ENCODE data around the gene CNTFR. TPM values are rescaled to one million over a fixed set of nuclear protein-coding genes. Genes with fewer than 3 reads are reported as not detected.

CNTFR gene
- total RNA-seq, 1 experiment from 2014 or later: not detected

DNA sequence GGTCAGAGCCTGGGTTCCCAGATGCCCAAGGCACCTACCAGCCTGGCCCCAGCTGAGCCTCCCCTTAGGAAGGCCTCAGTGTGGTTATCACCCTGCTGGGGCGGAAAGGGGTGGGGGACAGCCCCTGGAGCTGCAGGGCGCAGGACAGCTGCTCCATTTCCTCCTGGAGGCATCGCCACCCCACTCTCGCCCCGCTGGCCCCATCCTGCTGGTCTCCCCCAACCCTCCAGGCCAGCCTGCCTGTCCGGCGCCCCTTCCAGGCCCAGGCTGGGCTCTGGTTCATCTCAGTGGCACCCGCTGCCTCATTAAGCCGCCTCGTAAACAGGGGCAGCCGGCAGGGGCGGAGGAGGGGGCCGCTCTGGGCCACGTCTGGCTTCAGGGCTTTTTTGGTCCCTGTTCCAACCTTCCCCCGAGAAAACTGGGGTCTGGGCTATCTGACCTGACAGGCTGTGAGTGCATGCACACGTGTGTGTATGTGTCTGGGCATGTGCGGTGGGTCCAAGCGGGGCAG, 36.0 kb downstream of the CNTFR start:
- H3K27me3 Mint-ChIP-seq (ENCODE audit: insufficient read depth, unreplicated experiment): peaks cover 13% of the 10 kb centered on the region
- no peaks in the 10 kb centered on the region for H3K36me3 Mint-ChIP-seq (ENCODE audit: insufficient read depth, unreplicated experiment)
- intact Hi-C loops (cut with micrococcal nuclease): no loop called here
- TF ChIP-seq, protein P1, sequence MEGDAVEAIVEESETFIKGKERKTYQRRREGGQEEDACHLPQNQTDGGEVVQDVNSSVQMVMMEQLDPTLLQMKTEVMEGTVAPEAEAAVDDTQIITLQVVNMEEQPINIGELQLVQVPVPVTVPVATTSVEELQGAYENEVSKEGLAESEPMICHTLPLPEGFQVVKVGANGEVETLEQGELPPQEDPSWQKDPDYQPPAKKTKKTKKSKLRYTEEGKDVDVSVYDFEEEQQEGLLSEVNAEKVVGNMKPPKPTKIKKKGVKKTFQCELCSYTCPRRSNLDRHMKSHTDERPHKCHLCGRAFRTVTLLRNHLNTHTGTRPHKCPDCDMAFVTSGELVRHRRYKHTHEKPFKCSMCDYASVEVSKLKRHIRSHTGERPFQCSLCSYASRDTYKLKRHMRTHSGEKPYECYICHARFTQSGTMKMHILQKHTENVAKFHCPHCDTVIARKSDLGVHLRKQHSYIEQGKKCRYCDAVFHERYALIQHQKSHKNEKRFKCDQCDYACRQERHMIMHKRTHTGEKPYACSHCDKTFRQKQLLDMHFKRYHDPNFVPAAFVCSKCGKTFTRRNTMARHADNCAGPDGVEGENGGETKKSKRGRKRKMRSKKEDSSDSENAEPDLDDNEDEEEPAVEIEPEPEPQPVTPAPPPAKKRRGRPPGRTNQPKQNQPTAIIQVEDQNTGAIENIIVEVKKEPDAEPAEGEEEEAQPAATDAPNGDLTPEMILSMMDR (IDR thresholded peaks at IDR 0.05; ENCODE audit: unreplicated experiment): no peak
- ChIA-PET CTCF (interaction anchor here (1.0 kb wide), 1 partner anchor 38 kb away, joined by 4 read pairs; no protein-coding TSS in a partner anchor), POLR2A (no interaction called here)
- no peak for DNase-seq (ENCODE audit: unreplicated experiment)
- no peaks in the 10 kb centered on the region for H3K4me1 Mint-ChIP-seq (ENCODE audit: insufficient read depth, unreplicated experiment)
- H3K4me3 Mint-ChIP-seq (ENCODE audit: unreplicated experiment): no peak overlapping the region
- BruUV-seq (replicated peaks): no TSS peak
- no peak overlapping the region for H3K27ac Mint-ChIP-seq (ENCODE audit: low read depth, unreplicated experiment)
- no peaks in the 10 kb centered on the region for H3K9me3 Mint-ChIP-seq (ENCODE audit: unreplicated experiment)

DNA sequence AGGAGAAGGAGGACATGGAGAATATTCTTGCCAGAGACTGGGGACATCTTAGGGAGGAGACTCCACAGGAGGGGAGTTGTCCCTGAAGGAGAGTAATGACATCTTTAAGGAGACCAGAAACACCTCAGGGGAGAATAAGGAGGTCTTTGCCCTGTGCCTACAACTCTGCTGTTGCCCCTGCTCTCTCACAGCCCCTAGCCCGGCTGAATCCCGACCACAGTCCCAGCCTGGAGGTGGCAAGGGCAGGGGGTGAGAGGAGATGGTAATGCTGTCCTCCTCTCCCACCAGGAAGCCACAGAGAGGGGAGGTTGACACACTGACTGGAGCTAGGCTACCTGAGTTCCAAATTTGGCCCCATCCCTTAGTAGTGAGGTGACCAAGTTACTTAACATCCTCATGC, 36.5 kb downstream of the CNTFR start:
- H3K27ac Mint-ChIP-seq (ENCODE audit: low read depth, unreplicated experiment): no peak overlapping the region
- POLR2A ChIA-PET: no interaction called here
- TF ChIP-seq, protein P1 (IDR thresholded peaks at IDR 0.05; ENCODE audit: unreplicated experiment): no peak
- no peaks in the 10 kb centered on the region for H3K9me3 Mint-ChIP-seq (ENCODE audit: unreplicated experiment)
- H3K36me3 Mint-ChIP-seq (ENCODE audit: insufficient read depth, unreplicated experiment): no peaks in the 10 kb centered on the region
- no TSS peak for BruUV-seq (replicated peaks)
- CTCF ChIA-PET: interaction anchor here (1.0 to 1.1 kb wide), 2 partner anchors 39 to 51 kb away, joined by 4 to 6 read pairs; no protein-coding TSS in a partner anchor
- H3K4me1 Mint-ChIP-seq (ENCODE audit: insufficient read depth, unreplicated experiment): no peaks in the 10 kb centered on the region
- peaks cover 13% of the 10 kb centered on the region for H3K27me3 Mint-ChIP-seq (ENCODE audit: insufficient read depth, unreplicated experiment)
- no peak for DNase-seq (ENCODE audit: unreplicated experiment)
- intact Hi-C loops (cut with micrococcal nuclease): no loop called here
- no peak overlapping the region for H3K4me3 Mint-ChIP-seq (ENCODE audit: unreplicated experiment)

DNA sequence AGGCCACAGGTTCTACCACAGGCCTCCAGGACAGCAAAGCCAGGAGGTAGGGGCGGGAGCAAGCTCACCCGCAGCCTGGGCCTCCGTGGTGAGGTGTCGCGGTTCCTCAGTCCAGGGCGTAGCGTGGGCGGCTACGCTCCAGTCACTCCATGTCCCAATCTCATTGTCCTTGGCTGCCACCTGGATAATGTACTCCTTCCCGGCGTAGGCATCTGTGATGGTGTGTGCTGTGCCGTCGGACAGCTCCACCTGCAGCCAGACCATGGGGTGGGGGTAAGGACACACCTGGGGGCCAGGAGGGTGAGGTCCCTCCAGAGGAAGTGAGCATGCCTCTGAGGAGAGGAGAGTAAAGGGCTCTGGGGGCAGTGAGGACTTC, 36.9 kb downstream of the CNTFR start:
- no peak overlapping the region for H3K27ac Mint-ChIP-seq (ENCODE audit: low read depth, unreplicated experiment)
- no peaks in the 10 kb centered on the region for H3K36me3 Mint-ChIP-seq (ENCODE audit: insufficient read depth, unreplicated experiment)
- H3K27me3 Mint-ChIP-seq (ENCODE audit: insufficient read depth, unreplicated experiment): peaks cover 9% of the 10 kb centered on the region
- intact Hi-C loops (cut with micrococcal nuclease): no loop called here
- TF ChIP-seq, protein P1 (IDR thresholded peaks at IDR 0.05; ENCODE audit: unreplicated experiment): no peak
- no peak for DNase-seq (ENCODE audit: unreplicated experiment)
- H3K9me3 Mint-ChIP-seq (ENCODE audit: unreplicated experiment): no peaks in the 10 kb centered on the region
- BruUV-seq (replicated peaks): no TSS peak
- no peak overlapping the region for H3K4me3 Mint-ChIP-seq (ENCODE audit: unreplicated experiment)
- POLR2A ChIA-PET: no interaction called here
- H3K4me1 Mint-ChIP-seq (ENCODE audit: insufficient read depth, unreplicated experiment): no peaks in the 10 kb centered on the region
- CTCF ChIA-PET: interaction anchor here (1.0 to 1.1 kb wide), 2 partner anchors 39 to 51 kb away, joined by 4 to 6 read pairs; no protein-coding TSS in a partner anchor

DNA sequence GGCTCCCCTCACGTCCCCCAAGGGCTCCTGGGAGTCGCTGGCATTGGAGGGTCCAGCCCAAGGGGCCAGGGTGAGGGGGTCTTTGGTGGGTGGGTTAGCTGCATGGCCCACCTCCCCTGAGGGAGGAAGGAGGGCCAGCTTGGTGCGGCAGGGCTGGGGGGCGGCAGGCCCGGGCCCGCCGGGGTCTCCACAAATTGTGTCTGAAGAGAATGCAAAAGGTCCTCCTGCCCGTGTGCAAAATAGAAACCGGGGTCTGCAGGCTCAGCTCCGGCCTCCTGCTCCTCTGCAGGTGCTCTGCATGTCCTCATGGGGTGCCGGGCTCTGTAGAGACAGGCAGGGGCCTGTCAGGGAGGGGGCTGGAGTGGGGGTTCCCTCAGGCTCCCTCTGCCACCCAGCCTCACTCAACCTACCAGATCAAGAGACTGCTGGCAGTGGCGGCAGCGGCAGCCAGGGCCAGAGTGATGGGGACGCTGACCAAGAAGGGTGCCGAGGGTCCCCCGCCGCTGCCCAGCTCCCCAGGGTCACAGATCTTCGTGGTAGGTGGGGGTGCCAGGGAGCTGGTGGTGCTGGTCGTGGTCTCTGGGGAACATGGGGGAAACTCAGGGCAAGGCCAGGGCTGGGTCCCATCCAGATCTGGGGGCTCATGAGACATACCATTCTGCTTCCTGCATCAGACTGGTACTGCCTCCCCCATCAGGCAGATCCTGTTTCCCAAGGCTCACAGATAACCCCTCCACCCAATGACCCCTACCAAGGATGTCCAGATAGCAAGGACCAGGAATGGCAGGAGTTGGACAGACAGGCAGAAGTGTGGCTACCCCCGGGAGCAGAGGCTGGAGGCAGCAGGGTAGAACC, 37.5 kb downstream of the CNTFR start:
- DNase-seq (ENCODE audit: unreplicated experiment): no peak
- Mint-ChIP-seq H3K36me3 (ENCODE audit: insufficient read depth, unreplicated experiment) (no peaks in the 10 kb centered on the region), H3K4me1 (ENCODE audit: insufficient read depth, unreplicated experiment) (no peaks in the 10 kb centered on the region), H3K9me3 (ENCODE audit: unreplicated experiment) (no peaks in the 10 kb centered on the region), H3K27ac (ENCODE audit: low read depth, unreplicated experiment) (no peak overlapping the region), H3K27me3 (ENCODE audit: insufficient read depth, unreplicated experiment) (peaks cover 3% of the 10 kb centered on the region), H3K4me3 (ENCODE audit: unreplicated experiment) (no peak overlapping the region)
- TF ChIP-seq, protein P1 (IDR thresholded peaks at IDR 0.05; ENCODE audit: unreplicated experiment): no peak
- no TSS peak for BruUV-seq (replicated peaks)
- intact Hi-C loops (cut with micrococcal nuclease): no loop called here
- ChIA-PET CTCF (interaction anchor here (0.6 to 3.1 kb wide), 5 partner anchors 40 to 97 kb away, joined by 3 to 19 read pairs (median 4); no protein-coding TSS in a partner anchor), POLR2A (interaction anchor here (0.6 kb wide), 1 partner anchor 24 kb away, joined by 3 read pairs; no protein-coding TSS in a partner anchor)
